Common myeloid progenitor, CD34-positive (primary cell): ENCODE results near the gene TFAP2E.

Source experiments
- CTCF ChIA-PET: fragments of 350-600 bp; sonication (Branson Sonifier 250); formaldehyde crosslinking; loops from one replicate; lab custom pipeline; 2021; ENCODE audit warnings: antibody characterized with exemption; lab: Charles Lee
- POLR2A ChIA-PET: fragments of 350-600 bp; sonication (Branson Sonifier 250); formaldehyde crosslinking; loops from one replicate; lab custom pipeline; 2021; ENCODE audit warnings: antibody characterized with exemption; lab: Charles Lee
- DNase-seq, 3 donors: peaks; one replicate each; pipeline versions ENCODE4 v3.0.0 to v3.0.0-alpha.2; 2013
- H3K27ac ChIP-seq, 2 experiments: 1 replicate in 1 of 2; 2 replicates in 1 of 2; pipeline ENCODE4 v1.7.0; 2013; ENCODE audit warnings: inconsistent platforms in 2 of 2, low read length in 2 of 2, mild to moderate bottlenecking in 2 of 2, low read depth in 1 of 2, moderate library complexity in 1 of 2; ENCODE audit not compliant: severe bottlenecking in 2 of 2, insufficient read depth in 1 of 2, poor library complexity in 1 of 2
- H3K27me3 ChIP-seq, 5 experiments: replicated peaks in 2 of 5; 1 replicate in 3 of 5; 2 replicates in 2 of 5; pipeline versions ENCODE4 v1.6.1 to v1.7.0; 2013; ENCODE audit warnings: low read length in 4 of 5, mild to moderate bottlenecking in 2 of 5, moderate library complexity in 2 of 5, inconsistent platforms in 1 of 5; ENCODE audit not compliant: insufficient read depth in 5 of 5, control insufficient read depth in 4 of 5
- H3K36me3 ChIP-seq, 4 experiments: 1 replicate in 2 of 4; 2 replicates in 2 of 4; pipeline versions ENCODE4 v1.6.1 to v1.7.0; 2013; ENCODE audit warnings: low read length in 3 of 4, control low read depth in 1 of 4, mild to moderate bottlenecking in 1 of 4; ENCODE audit not compliant: control insufficient read depth in 4 of 4, insufficient read depth in 4 of 4
- H3K4me1 ChIP-seq, 4 experiments: 1 replicate in 3 of 4; 2 replicates in 1 of 4; pipeline versions ENCODE4 v1.6.1 to v1.7.1; 2013; ENCODE audit warnings: low read length in 3 of 4, mild to moderate bottlenecking in 3 of 4, control low read depth in 1 of 4, inconsistent platforms in 1 of 4, moderate library complexity in 1 of 4; ENCODE audit not compliant: control insufficient read depth in 4 of 4, insufficient read depth in 4 of 4; ENCODE audit errors: control extremely low read depth in 1 of 4
- H3K4me3 ChIP-seq, 7 experiments: 1 replicate in 4 of 7; 2 replicates in 3 of 7; pipeline versions ENCODE4 v1.5.1 to v1.7.0; 2013; ENCODE audit warnings: mild to moderate bottlenecking in 7 of 7, low read length in 6 of 7, moderate library complexity in 6 of 7, inconsistent platforms in 2 of 7, low read depth in 2 of 7, control low read depth in 1 of 7; ENCODE audit not compliant: insufficient read depth in 4 of 7, control insufficient read depth in 1 of 7; ENCODE audit errors: extremely low read depth in 1 of 7
- H3K9me3 ChIP-seq, 5 experiments: 1 replicate in 4 of 5; 2 replicates in 1 of 5; pipeline versions ENCODE4 v1.6.1 to v1.7.1; 2013; ENCODE audit warnings: low read length in 4 of 5, mild to moderate bottlenecking in 2 of 5, inconsistent platforms in 1 of 5, low read depth in 1 of 5, moderate library complexity in 1 of 5; ENCODE audit not compliant: control insufficient read depth in 4 of 5, insufficient read depth in 2 of 5; ENCODE audit errors: control extremely low read depth in 1 of 5
- WGBS: methylation state at CpG from one replicate; pipeline ENCODE4 v1.1.5; 2013; ENCODE audit not compliant: insufficient coverage; 5-methylcytosine and 5-hydroxymethylcytosine counted together

Gene TFAP2E

DNA sequence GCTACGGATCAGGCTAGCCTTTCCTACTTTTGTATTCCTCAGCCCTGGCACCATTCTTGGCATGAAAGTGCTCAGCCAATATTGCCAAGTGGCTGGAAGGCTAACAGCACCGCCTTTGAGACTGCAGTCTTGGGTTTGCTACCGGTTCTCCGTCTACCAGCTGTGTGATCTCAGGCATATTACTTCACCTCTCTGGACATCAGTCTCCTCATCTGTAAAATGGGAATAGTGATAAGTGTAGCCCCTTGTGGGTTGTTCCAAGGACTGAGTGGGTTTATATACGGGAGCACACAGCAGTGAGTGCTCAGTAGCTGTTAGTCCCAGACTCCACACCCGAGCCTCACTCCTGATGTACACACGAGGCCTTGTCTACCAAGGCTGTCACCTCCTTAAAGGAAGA lies 13.7 kb downstream of the TFAP2E start:
- CTCF ChIA-PET: no interaction called here
- no peaks in the 10 kb centered on the region for H3K9me3 ChIP-seq
- no peak overlapping the region for H3K4me3 ChIP-seq
- POLR2A ChIA-PET: no interaction called here
- H3K4me1 ChIP-seq: no peaks in the 10 kb centered on the region
- H3K36me3 ChIP-seq: peaks cover 0 to 30% (median 17%) of the 10 kb centered on the region in 4 experiments
- 98% methylated on average over 4 of the region's 7 CpGs for WGBS
- no peak overlapping the region for H3K27ac ChIP-seq
- no peaks in the 10 kb centered on the region for H3K27me3 ChIP-seq
- DNase-seq: no peak

DNA sequence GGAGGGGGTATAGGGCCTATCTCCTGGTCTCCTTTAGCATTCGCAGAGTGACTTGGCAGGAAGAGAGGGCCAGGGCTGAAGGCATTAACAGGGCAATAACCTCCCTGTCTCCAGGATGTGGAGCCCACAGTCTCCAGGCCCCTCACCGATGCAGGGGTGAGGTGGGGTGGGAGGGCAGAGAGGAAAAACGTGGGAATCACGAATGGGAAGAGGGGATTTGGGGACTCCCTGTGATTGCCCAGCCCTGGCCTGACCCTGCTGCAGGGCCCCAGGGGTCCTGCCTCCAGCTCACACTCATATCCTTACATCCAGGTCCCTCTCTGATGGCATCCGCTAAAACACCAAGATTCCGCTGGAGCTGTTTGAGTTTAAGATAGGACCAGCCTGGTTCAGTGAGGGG lies 14.6 kb downstream of the TFAP2E start:
- ChIA-PET POLR2A (no interaction called here), CTCF (interaction anchor here (2.0 kb wide), 1 partner anchor 22 kb away, joined by 7 read pairs; no protein-coding TSS in a partner anchor)
- H3K27me3 ChIP-seq: no peaks in the 10 kb centered on the region
- peaks cover 0 to 3% (median 0%) of the 10 kb centered on the region in 4 experiments for H3K4me1 ChIP-seq
- H3K9me3 ChIP-seq: no peaks in the 10 kb centered on the region
- H3K4me3 ChIP-seq: no peak overlapping the region
- no peak for DNase-seq
- H3K27ac ChIP-seq: no peak overlapping the region
- 96% methylated on average over 4 of the region's 6 CpGs for WGBS
- peaks cover 0 to 30% (median 17%) of the 10 kb centered on the region in 4 experiments for H3K36me3 ChIP-seq

DNA sequence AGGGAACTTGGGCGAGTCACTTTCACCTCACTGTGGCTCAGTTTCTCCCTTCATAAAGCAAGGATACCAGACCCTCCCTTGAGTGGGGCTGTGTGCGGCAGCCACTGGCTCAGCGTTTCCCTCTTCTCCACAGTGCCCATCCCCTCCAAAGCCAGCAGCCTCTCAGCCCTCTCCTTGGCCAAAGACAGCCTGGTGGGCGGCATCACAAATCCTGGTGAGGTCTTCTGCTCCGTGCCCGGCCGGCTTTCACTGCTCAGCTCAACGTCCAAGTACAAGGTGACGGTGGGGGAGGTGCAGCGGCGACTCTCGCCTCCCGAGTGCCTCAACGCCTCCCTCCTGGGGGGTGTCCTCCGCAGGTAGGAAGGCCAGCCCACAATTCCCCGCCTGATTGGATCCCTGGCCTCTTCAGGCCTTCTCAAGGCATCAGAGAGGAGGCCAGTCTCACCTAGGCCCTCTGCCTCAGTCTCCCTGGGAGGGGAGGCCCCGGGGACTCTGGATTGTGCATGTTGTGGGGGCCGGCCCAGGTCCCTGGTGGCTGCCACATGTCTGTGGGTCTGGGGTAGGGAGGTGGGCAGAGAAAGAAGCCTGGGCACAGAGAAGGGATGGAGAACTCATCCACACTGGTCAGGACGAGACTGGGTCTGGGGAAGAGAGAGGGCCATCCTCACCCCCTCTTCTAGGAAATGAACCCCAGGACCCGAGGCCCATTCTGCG lies 15.2 kb downstream of the TFAP2E start:
- peaks cover 0 to 29% (median 18%) of the 10 kb centered on the region in 4 experiments for H3K36me3 ChIP-seq
- H3K9me3 ChIP-seq: no peaks in the 10 kb centered on the region
- H3K27ac ChIP-seq: no peak overlapping the region
- ChIA-PET CTCF (interaction anchor here (2.0 kb wide), 1 partner anchor 23 kb away, joined by 7 read pairs; no protein-coding TSS in a partner anchor), POLR2A (interaction anchor here (0.7 kb wide), 1 partner anchor 9 kb away, joined by 3 read pairs; no protein-coding TSS in a partner anchor)
- H3K4me3 ChIP-seq: no peak overlapping the region
- no peaks in the 10 kb centered on the region for H3K27me3 ChIP-seq
- DNase-seq: no peak
- WGBS: 97% methylated on average over 16 of the region's 21 CpGs
- peaks cover 0 to 9% (median 5%) of the 10 kb centered on the region in 4 experiments for H3K4me1 ChIP-seq

DNA sequence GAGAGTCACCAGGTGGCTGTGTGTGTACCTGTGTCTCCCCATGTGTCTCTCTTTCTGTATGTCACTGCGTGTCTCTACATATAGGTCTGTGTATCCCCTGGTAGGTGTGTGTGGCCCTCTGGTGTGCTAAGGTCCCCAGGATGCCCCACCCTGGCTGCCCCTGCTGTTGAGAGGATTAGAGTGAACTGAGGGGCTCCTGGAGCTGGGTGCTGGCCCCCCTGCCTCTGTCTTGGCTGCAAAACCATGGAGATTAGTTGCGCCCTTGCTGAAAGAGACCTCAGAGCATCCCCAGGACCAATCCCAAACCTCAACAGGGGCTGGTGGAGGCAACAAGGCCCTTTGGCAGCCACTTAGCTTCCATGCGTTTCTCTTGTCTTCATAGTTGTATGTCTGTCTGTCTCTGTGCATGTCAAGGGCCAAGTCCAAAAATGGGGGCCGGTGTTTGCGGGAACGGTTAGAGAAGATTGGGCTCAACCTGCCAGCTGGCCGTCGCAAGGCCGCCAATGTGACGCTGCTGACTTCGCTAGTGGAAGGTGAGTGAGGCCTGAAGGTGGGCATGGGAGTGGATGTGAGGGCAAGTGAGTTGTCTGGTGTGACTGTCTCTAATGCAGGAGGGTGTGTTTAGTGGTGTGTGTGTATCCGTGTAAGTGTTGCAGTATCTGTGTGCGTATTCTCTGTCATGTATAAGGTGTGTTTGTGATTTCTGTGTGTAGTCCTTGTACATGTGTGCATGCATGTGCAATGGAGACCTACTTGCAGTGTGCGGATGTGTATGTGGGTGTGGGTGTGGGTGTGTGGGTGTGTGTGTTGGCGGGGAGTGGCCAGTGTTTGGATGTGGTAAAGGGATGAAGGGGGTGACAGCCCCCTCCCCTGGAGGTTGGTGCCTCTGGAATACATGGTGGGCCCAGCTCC lies 16.7 kb downstream of the TFAP2E start:
- H3K27ac ChIP-seq: no peak overlapping the region
- no peak for DNase-seq
- 100% methylated on average over 13 of the region's 15 CpGs for WGBS
- ChIA-PET CTCF (interaction anchor here (1.6 to 2.0 kb wide), 2 partner anchors 25 to 125 kb away, joined by 3 to 7 read pairs; no protein-coding TSS in a partner anchor), POLR2A (interaction anchor here (0.6 kb wide), 1 partner anchor 171 kb away, joined by 3 read pairs; no protein-coding TSS in a partner anchor)
- peaks cover 0 to 35% (median 19%) of the 10 kb centered on the region in 4 experiments for H3K36me3 ChIP-seq
- H3K4me3 ChIP-seq: no peak overlapping the region
- H3K27me3 ChIP-seq: no peaks in the 10 kb centered on the region
- no peaks in the 10 kb centered on the region for H3K9me3 ChIP-seq
- peaks cover 0 to 12% (median 6%) of the 10 kb centered on the region in 4 experiments for H3K4me1 ChIP-seq

DNA sequence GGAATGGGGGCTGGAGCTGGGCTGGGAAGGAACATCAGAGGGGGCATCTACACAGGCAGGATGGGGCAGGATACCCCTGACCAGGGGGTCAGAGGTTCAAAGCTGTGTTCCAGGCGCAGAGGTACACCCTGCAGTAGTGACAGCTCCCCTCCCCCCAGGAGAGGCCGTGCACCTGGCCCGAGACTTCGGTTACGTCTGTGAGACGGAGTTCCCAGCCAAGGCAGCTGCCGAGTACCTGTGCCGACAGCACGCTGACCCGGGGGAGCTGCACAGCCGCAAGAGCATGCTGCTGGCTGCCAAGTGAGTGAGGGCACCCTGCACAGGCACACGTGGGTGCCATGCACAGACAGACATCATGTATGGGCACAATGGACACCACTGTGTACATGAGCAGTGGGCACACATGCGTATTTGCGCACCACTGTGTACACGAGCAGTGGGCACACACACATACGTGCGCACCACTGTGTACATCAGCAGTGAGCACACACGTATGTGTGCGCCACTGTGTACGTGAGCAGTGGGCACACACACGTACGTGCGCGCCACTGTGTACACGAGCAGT lies 17.4 kb downstream of the TFAP2E start:
- no peaks in the 10 kb centered on the region for H3K9me3 ChIP-seq
- H3K36me3 ChIP-seq: peaks cover 0 to 35% (median 19%) of the 10 kb centered on the region in 4 experiments
- no peak overlapping the region for H3K4me3 ChIP-seq
- CTCF ChIA-PET: interaction anchor here (1.6 kb wide), 1 partner anchor 125 kb away, joined by 3 read pairs; no protein-coding TSS in a partner anchor
- DNase-seq: no peak
- POLR2A ChIA-PET: no interaction called here
- H3K4me1 ChIP-seq: peaks cover 0 to 12% (median 6%) of the 10 kb centered on the region in 4 experiments
- WGBS: 98% methylated on average over 25 of the region's 25 CpGs
- no peak overlapping the region for H3K27ac ChIP-seq
- no peaks in the 10 kb centered on the region for H3K27me3 ChIP-seq

DNA sequence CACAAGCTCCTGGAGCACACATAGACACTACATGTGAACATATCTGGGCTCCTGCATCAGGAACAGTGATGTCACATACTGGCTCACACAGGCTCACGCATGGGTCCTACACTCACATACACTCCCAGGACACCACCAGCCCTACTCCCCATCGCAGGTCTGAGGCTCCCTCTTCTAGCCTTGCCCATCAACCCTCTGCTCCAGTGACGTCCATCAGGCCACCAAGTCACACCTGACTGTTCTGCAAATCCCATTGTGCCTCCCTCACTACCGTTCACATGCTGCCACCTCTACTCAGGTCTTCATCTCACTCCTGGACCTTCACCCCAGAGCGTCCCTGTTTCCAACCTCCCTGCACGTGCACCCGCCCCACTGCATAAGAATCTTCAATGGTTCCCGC lies 18.1 kb downstream of the TFAP2E start:
- Histone ChIP-seq H3K9me3 (no peaks in the 10 kb centered on the region), H3K4me1 (peaks cover 0 to 12% (median 6%) of the 10 kb centered on the region in 4 experiments), H3K36me3 (peaks cover 0 to 35% (median 20%) of the 10 kb centered on the region in 4 experiments), H3K27me3 (no peaks in the 10 kb centered on the region), H3K27ac (no peak overlapping the region), H3K4me3 (no peak overlapping the region)
- WGBS: 98% methylated on average over 6 of the region's 8 CpGs
- ChIA-PET POLR2A (no interaction called here), CTCF (interaction anchor here (1.6 kb wide), 1 partner anchor 124 kb away, joined by 3 read pairs; no protein-coding TSS in a partner anchor)
- no peak for DNase-seq
